ENCODE data around the gene HMGCS2. TPM values are rescaled to one million over a fixed set of nuclear protein-coding genes. Genes with fewer than 3 reads are reported as not detected.

HMGCS2 gene
- total and polyA plus RNA-seq, 9 of the 15 experiments (the other 6 are each of a cell fraction or from before 2014, with no cell fraction given): 0.13 TPM; not detected in 8

DNA sequence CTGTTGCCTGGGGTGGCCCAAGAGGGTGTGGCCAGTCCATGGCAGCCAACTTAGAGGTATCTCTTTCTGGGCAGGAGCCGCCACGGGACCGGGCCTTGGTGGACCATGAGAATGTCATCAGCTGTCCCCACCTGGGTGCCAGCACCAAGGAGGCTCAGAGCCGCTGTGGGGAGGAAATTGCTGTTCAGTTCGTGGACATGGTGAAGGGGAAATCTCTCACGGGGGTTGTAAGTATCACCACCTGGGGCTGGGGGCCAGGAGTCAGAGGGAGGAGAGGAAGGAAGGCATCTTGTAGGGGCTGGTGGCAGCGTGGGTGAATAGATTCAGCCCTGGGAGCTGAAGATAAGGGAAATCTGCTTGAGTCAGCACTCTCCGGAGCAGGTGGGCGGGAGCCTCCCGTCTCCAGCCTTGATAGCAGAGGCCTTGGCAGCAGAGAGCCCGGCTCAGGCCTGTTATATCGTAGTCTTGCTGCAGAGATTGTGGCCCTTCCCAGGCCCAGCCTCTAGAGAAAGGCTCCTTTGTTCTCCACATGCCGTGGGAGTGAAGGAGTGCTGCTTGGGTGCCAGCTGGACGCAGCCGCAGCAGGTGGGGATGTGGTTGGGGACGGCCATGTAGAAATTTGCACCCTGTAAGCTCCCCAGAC is 31.5 kb downstream of the HMGCS2 start (continued):
- TF ChIP-seq, protein P1, sequence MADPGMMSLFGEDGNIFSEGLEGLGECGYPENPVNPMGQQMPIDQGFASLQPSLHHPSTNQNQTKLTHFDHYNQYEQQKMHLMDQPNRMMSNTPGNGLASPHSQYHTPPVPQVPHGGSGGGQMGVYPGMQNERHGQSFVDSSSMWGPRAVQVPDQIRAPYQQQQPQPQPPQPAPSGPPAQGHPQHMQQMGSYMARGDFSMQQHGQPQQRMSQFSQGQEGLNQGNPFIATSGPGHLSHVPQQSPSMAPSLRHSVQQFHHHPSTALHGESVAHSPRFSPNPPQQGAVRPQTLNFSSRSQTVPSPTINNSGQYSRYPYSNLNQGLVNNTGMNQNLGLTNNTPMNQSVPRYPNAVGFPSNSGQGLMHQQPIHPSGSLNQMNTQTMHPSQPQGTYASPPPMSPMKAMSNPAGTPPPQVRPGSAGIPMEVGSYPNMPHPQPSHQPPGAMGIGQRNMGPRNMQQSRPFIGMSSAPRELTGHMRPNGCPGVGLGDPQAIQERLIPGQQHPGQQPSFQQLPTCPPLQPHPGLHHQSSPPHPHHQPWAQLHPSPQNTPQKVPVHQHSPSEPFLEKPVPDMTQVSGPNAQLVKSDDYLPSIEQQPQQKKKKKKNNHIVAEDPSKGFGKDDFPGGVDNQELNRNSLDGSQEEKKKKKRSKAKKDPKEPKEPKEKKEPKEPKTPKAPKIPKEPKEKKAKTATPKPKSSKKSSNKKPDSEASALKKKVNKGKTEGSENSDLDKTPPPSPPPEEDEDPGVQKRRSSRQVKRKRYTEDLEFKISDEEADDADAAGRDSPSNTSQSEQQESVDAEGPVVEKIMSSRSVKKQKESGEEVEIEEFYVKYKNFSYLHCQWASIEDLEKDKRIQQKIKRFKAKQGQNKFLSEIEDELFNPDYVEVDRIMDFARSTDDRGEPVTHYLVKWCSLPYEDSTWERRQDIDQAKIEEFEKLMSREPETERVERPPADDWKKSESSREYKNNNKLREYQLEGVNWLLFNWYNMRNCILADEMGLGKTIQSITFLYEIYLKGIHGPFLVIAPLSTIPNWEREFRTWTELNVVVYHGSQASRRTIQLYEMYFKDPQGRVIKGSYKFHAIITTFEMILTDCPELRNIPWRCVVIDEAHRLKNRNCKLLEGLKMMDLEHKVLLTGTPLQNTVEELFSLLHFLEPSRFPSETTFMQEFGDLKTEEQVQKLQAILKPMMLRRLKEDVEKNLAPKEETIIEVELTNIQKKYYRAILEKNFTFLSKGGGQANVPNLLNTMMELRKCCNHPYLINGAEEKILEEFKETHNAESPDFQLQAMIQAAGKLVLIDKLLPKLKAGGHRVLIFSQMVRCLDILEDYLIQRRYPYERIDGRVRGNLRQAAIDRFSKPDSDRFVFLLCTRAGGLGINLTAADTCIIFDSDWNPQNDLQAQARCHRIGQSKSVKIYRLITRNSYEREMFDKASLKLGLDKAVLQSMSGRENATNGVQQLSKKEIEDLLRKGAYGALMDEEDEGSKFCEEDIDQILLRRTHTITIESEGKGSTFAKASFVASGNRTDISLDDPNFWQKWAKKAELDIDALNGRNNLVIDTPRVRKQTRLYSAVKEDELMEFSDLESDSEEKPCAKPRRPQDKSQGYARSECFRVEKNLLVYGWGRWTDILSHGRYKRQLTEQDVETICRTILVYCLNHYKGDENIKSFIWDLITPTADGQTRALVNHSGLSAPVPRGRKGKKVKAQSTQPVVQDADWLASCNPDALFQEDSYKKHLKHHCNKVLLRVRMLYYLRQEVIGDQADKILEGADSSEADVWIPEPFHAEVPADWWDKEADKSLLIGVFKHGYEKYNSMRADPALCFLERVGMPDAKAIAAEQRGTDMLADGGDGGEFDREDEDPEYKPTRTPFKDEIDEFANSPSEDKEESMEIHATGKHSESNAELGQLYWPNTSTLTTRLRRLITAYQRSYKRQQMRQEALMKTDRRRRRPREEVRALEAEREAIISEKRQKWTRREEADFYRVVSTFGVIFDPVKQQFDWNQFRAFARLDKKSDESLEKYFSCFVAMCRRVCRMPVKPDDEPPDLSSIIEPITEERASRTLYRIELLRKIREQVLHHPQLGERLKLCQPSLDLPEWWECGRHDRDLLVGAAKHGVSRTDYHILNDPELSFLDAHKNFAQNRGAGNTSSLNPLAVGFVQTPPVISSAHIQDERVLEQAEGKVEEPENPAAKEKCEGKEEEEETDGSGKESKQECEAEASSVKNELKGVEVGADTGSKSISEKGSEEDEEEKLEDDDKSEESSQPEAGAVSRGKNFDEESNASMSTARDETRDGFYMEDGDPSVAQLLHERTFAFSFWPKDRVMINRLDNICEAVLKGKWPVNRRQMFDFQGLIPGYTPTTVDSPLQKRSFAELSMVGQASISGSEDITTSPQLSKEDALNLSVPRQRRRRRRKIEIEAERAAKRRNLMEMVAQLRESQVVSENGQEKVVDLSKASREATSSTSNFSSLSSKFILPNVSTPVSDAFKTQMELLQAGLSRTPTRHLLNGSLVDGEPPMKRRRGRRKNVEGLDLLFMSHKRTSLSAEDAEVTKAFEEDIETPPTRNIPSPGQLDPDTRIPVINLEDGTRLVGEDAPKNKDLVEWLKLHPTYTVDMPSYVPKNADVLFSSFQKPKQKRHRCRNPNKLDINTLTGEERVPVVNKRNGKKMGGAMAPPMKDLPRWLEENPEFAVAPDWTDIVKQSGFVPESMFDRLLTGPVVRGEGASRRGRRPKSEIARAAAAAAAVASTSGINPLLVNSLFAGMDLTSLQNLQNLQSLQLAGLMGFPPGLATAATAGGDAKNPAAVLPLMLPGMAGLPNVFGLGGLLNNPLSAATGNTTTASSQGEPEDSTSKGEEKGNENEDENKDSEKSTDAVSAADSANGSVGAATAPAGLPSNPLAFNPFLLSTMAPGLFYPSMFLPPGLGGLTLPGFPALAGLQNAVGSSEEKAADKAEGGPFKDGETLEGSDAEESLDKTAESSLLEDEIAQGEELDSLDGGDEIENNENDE (IDR thresholded peaks at IDR 0.05; ENCODE audit: low read depth, low read length): no peak
- TF ChIP-seq HNRNPUL1 (IDR thresholded peaks at IDR 0.05; ENCODE audit: low read length) (no peak), XRCC5 (IDR thresholded peaks at IDR 0.05; ENCODE audit: low read depth, low read length) (no peak), CBFA2T2 (conservative IDR thresholded peaks at IDR 0.05) (peak; percentile 99), RFX7 (CRISPR knock-in tag; IDR thresholded peaks at IDR 0.05) (no peak; the same call in 1 of the 2 replicates), ZNF507 (tag; conservative IDR thresholded peaks at IDR 0.05) (no peak), RBM34 (IDR thresholded peaks at IDR 0.05; ENCODE audit: borderline replicate concordance, insufficient read depth, low read length) (no peak)
- TF ChIP-seq, protein P2, sequence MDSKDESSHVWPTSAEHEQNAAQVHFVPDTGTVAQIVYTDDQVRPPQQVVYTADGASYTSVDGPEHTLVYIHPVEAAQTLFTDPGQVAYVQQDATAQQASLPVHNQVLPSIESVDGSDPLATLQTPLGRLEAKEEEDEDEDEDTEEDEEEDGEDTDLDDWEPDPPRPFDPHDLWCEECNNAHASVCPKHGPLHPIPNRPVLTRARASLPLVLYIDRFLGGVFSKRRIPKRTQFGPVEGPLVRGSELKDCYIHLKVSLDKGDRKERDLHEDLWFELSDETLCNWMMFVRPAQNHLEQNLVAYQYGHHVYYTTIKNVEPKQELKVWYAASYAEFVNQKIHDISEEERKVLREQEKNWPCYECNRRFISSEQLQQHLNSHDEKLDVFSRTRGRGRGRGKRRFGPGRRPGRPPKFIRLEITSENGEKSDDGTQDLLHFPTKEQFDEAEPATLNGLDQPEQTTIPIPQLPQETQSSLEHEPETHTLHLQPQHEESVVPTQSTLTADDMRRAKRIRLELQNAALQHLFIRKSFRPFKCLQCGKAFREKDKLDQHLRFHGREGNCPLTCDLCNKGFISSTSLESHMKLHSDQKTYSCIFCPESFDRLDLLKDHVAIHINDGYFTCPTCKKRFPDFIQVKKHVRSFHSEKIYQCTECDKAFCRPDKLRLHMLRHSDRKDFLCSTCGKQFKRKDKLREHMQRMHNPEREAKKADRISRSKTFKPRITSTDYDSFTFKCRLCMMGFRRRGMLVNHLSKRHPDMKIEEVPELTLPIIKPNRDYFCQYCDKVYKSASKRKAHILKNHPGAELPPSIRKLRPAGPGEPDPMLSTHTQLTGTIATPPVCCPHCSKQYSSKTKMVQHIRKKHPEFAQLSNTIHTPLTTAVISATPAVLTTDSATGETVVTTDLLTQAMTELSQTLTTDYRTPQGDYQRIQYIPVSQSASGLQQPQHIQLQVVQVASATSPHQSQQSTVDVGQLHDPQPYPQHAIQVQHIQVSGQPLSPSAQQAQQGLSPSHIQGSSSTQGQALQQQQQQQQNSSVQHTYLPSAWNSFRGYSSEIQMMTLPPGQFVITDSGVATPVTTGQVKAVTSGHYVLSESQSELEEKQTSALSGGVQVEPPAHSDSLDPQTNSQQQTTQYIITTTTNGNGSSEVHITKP (IDR thresholded peaks at IDR 0.05; ENCODE audit: partially characterized antibody): no peak
- TF ChIP-seq, protein P3, sequence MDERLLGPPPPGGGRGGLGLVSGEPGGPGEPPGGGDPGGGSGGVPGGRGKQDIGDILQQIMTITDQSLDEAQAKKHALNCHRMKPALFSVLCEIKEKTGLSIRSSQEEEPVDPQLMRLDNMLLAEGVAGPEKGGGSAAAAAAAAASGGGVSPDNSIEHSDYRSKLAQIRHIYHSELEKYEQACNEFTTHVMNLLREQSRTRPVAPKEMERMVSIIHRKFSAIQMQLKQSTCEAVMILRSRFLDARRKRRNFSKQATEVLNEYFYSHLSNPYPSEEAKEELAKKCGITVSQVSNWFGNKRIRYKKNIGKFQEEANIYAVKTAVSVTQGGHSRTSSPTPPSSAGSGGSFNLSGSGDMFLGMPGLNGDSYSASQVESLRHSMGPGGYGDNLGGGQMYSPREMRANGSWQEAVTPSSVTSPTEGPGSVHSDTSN (CRISPR knock-in tag; IDR thresholded peaks at IDR 0.05; ENCODE audit: low read depth): no peak
- TF ChIP-seq, protein P3 (tag; conservative IDR thresholded peaks at IDR 0.05; ENCODE audit: low read depth): no peak

Measured in K562 (cell line).